Mesenteric fat pad (tissue), 1 donor: ENCODE results near the gene PROSER3. TPM values are rescaled to one million over a fixed set of nuclear protein-coding genes. Genes with fewer than 3 reads are reported as not detected.
"Not testable (repeated sequence)": the region's sequence is repeated elsewhere in the genome, so short reads cannot be mapped to it uniquely, and the experiment has no call there.

ENCODE experiments used
- DNase-seq: peaks from one replicate; pipeline ENCODE4 v3.0.0-alpha.2; 2020; ENCODE audit warnings: low spot score
- total RNA-seq: library from RNA; stranded (reverse); fragmentation: NEBNext Ultra II Directional; extraction: Animal tissue kit (Norgen Biotek cat#: 25700); gene quantifications from one replicate; pipeline ENCODE4 v1.2.1, GENCODE V29; 2021
- donor health status: DM: yes; HTN: yes; CAD: no.

The PROSER3 gene
- total RNA-seq, 1 donor from 2014 or later = 16.6 TPM

- DNase-seq = no peak
These were observed 35.5 kb upstream of the PROSER3 start for GRCh38 chr19:35722461-35722860.

- no peak for DNase-seq
These were observed 35.1 kb upstream of the PROSER3 start for GRCh38 chr19:35722897-35723296.

DNA sequence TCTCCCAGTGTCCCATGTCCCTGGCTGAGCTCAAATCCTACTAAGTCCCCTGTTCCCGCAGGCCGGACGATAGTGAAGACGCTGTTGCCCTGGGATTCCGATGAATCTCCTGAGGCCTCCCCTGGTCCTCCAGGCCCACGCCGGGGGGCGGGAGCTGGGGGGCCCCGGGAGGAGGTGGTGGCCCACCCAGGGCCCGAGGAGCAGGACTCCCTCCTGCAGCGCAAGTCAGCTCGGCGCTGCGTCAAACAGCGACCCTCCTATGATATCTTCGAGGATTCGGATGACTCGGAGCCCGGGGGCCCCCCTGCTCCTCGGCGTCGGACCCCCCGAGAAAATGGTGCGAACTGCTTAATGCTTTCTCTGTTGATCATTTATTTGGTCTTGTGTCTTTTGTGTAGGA is 34.3 kb upstream of the PROSER3 start:
- no peak for DNase-seq

DNA sequence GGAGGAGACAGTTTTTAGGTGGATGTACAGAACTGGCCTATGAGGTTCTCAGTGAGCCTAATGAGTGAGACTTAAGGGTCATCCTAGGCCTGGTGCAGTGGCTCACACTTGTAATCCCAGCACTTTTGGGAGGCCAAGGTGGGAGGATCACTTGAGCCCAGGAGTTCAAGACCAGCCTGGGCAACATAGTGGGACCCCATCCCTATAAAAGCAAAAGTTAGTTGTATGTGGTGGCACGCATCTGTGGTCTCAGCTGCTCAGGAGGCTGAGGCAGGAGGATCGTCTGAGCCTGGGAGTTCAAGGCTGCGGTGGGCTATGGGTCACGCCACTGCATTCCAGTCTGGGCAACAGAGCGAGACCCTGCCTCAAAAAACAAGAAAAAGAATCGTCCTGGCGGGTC is 33.8 kb upstream of the PROSER3 start:
- not testable (repeated sequence) for DNase-seq

DNA sequence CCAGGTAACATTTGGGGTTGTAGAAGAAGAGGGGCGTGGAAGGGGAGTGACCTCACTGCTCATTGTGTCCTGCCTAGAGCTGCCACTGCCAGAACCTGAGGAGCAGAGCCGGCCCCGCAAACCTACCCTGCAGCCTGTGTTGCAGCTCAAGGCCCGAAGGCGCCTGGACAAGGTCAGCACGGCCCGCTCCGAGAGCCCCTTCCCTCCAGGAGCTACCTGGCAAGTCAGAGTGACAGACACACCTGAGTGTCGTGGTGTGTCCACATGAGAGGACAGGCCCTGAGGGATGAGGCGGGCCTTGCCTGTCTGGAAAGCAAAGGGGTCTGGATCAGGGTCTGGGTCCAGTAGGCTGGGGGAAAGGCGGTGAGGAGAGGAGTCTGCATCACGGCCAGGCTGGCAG is 33.4 kb upstream of the PROSER3 start:
- no peak for DNase-seq

- no peak for DNase-seq
These were observed 32.6 kb upstream of the PROSER3 start for GRCh38 chr19:35725216-35725861.

GRCh38 chr19:35727053-35727955 is 30.7 kb upstream of the PROSER3 start:
- no peak for DNase-seq

DNA sequence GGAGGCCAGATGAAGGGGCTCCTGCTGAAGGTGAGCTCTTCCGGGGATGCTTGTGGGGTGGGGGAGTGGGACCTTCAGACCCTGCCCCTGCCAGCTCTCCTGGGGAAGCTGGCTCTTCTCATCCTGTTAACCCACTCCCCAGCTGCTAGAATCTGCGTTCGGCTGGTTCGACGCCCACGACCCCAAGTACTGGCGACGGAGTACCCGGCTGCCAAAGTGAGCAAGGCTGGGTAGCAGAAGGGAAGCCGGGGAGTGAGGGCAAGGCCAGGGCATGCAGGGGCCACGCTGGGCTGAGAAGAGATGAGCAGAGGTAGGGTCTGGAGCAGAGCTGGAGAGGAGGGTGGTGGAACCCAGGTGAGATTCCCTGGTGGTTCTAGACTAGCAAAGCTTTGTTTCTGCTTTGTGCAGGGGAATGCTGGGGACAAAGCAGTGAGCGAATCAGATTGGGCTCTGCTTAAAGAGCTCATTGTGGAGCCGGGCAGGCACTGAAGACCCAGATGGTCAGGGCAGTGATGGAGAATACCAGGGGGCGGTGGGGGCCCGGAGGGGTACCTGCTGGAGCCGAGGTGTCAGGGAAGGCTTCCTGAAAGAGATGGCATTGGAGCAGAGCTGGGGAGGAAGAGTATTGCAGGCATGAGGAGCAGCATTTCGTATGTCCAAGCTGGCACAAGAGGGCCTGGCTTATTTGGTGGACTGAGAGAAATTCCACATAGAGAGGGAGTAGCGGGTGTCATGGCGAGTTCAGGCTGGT is 29.8 kb upstream of the PROSER3 start:
- DNase-seq = no peak

DNA sequence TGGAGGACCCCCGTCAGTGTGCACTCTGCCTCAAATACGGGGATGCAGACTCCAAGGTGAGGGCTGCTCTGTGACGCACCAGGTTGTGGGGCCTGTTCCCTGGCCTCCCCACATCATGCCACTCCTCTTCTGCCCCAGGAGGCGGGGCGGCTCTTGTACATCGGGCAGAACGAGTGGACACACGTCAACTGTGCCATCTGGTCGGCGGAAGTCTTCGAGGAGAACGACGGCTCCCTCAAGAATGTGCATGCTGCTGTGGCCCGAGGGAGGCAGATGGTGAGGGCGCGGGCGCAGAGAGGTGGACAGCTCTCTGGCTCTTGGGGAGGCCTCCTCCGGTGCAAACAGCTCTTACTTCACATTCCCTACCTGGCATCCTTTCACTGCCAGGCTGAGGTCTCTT is 29.0 kb upstream of the PROSER3 start:
- no peak for DNase-seq

GRCh38 chr19:35729763-35730162 is 28.2 kb upstream of the PROSER3 start:
- DNase-seq = no peak

DNA sequence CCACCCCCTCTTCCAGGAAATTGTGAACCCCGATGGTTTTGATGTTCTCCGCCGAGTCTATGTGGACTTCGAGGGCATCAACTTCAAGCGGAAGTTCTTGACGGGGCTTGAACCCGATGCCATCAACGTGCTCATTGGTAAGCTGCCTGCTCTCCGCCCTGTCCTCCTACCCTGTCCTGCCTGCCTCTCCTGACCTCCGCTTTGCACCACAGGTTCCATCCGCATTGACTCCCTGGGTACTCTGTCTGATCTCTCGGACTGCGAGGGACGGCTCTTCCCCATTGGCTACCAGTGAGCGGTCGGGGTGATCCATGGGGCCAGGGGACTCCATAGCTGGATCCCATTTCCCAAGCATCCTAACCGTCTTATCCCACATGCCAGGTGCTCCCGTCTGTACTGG is 27.6 kb upstream of the PROSER3 start:
- DNase-seq = no peak

GRCh38 chr19:35731353-35731752 is 26.6 kb upstream of the PROSER3 start:
- DNase-seq = no peak

- no peak for DNase-seq
These were observed 26.1 kb upstream of the PROSER3 start for GRCh38 chr19:35731779-35732405.

- DNase-seq = no peak
These were observed 25.3 kb upstream of the PROSER3 start for GRCh38 chr19:35732540-35733179.

- DNase-seq = no peak
These were observed 24.5 kb upstream of the PROSER3 start for GRCh38 chr19:35733180-35734125.

- no peak for DNase-seq
These were observed 23.7 kb upstream of the PROSER3 start for GRCh38 chr19:35734273-35734672.

DNA sequence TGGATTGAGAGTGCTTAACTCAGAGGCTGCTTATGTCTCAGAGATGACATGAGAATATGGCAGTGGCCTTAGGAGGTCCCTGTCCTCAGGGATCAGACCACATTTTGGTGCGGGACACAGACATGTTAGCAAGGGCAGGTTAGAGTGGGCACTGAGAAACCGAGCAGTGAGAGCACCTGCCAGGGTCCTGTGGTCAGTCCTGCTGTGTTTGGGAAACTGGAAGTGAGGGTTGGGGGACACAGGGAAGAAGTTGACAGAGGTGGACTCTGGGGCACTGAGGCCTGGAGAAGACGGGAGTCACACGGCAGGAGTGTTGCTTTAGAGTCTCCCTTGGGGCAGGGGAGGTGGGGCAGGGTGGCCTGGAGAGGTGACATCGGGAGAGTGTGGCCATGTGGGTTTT is 23.1 kb upstream of the PROSER3 start:
- DNase-seq = no peak

- DNase-seq = no peak
These were observed 20.8 kb upstream of the PROSER3 start for GRCh38 chr19:35736913-35737886.
